Measurements from ENCODE around the gene ROPN1L. TPM values are rescaled to one million over a fixed set of nuclear protein-coding genes. Genes with fewer than 3 reads are reported as not detected.
A peak's percentile ranks its signal among the peaks of the same experiment; 100 is the strongest.

Gene ROPN1L
- total and polyA plus RNA-seq, 2 donors (not counting 1 experiment from before 2014, with no cell fraction given), result 0.91 TPM; not detected in 1

- intact Hi-C loops (cut with micrococcal nuclease), result loop anchor here (2.0 to 5.0 kb wide), 2 partner anchors 57 to 129 kb away; partner anchors contain the start of gene ANKRD33B
- peak overlapping the region; percentile 65 for H3K27ac Mint-ChIP-seq
- no peak overlapping the region for H3K9ac ChIP-seq (ENCODE audit: low read length)
- H3K27me3 ChIP-seq (replicated peaks in 1 of 4; ENCODE audit: control extremely low read depth in 1 of 4, control insufficient read depth in 3 of 4, insufficient read depth in 4 of 4, low read length in 3 of 4), result no peaks in the 10 kb centered on the region
- H3K27ac ChIP-seq (ENCODE audit: low read length in 2 of 2), result peak overlapping the region; percentile 27 to 32
- peak; percentile 94 for ATAC-seq (ENCODE audit: low read depth)
- no peak overlapping the region for H3K4me3 ChIP-seq (ENCODE audit: control extremely low read depth in 1 of 5, extremely low read depth in 1 of 5, insufficient read depth in 1 of 5, low read depth in 2 of 5, low read length in 4 of 5)
- ChIA-PET POLR2A (interaction anchor here (0.7 kb wide), 2 partner anchors 12 to 253 kb away, joined by 4 to 5 read pairs; no protein-coding TSS in a partner anchor), CTCF (interaction anchor here (0.6 to 1.7 kb wide), 2 partner anchors 16 to 197 kb away, joined by 3 to 5 read pairs; no protein-coding TSS in a partner anchor)
- peak; percentile 84 for DNase-seq
- H3K4me3 Mint-ChIP-seq, result no peak overlapping the region
- H3K4me1 ChIP-seq (ENCODE audit: control insufficient read depth in 2 of 2, insufficient read depth in 2 of 2, low read length in 2 of 2), result peaks cover 15 to 16% of the 10 kb centered on the region in 2 donors
- peaks cover 19% of the 10 kb centered on the region for H3K4me1 Mint-ChIP-seq
- H2AFZ ChIP-seq (ENCODE audit: insufficient read depth, low read depth, low read length, poor library complexity, severe bottlenecking), result no peak overlapping the region
- peak overlapping the region; percentile 39 for H3K4me2 ChIP-seq (replicated peaks; ENCODE audit: low read depth, low read length, poor library complexity, severe bottlenecking)
- H3K9me3 Mint-ChIP-seq (ENCODE audit: insufficient read depth), result no peaks in the 10 kb centered on the region
- no peaks in the 10 kb centered on the region for H3K36me3 ChIP-seq (replicated peaks in 1 of 2; ENCODE audit: control extremely low read depth in 1 of 2, control insufficient read depth in 1 of 2, extremely low read depth in 1 of 2, insufficient read depth in 2 of 2, low read length in 1 of 2)
- no peaks in the 10 kb centered on the region for H3K27me3 Mint-ChIP-seq
- H3K9me3 ChIP-seq (ENCODE audit: control extremely low read depth in 1 of 3, control insufficient read depth in 2 of 3, insufficient read depth in 1 of 3, low read length in 2 of 3), result peaks cover 0 to 4% (median 0%) of the 10 kb centered on the region in 3 donors
- H3K79me2 ChIP-seq (ENCODE audit: control insufficient read depth, insufficient read depth, low read length), result no peaks in the 10 kb centered on the region
- no peak for TF ChIP-seq EZH2 (IDR thresholded peaks at IDR 0.05; ENCODE audit: borderline replicate concordance, insufficient read depth, low read depth, low read length, poor library complexity, severe bottlenecking)
- no peak for TF ChIP-seq CTCF (IDR thresholded peaks at IDR 0.05)
- no peaks in the 10 kb centered on the region for H4K20me1 ChIP-seq (ENCODE audit: control insufficient read depth, insufficient read depth, low read length, poor library complexity, severe bottlenecking)
- 33% methylated on average over 2 of the region's 8 CpGs for WGBS (ENCODE audit: insufficient coverage)
Observed at GRCh38 chr5:10505517-10506095, 63.9 kb downstream of the ROPN1L start.

- Mint-ChIP-seq H3K4me1 (peaks cover 19% of the 10 kb centered on the region), H3K27ac (no peak overlapping the region), H3K9me3 (ENCODE audit: insufficient read depth) (no peaks in the 10 kb centered on the region), H3K4me3 (no peak overlapping the region), H3K27me3 (no peaks in the 10 kb centered on the region)
- peaks cover 0 to 4% (median 0%) of the 10 kb centered on the region in 3 donors for H3K9me3 ChIP-seq (ENCODE audit: control extremely low read depth in 1 of 3, control insufficient read depth in 2 of 3, insufficient read depth in 1 of 3, low read length in 2 of 3)
- H3K27me3 ChIP-seq (replicated peaks in 1 of 4; ENCODE audit: control extremely low read depth in 1 of 4, control insufficient read depth in 3 of 4, insufficient read depth in 4 of 4, low read length in 3 of 4), result no peaks in the 10 kb centered on the region
- no peak for DNase-seq
- no peak overlapping the region for H3K27ac ChIP-seq (ENCODE audit: low read length in 2 of 2)
- peaks cover 15 to 16% of the 10 kb centered on the region in 2 donors for H3K4me1 ChIP-seq (ENCODE audit: control insufficient read depth in 2 of 2, insufficient read depth in 2 of 2, low read length in 2 of 2)
- no peak overlapping the region for H2AFZ ChIP-seq (ENCODE audit: insufficient read depth, low read depth, low read length, poor library complexity, severe bottlenecking)
- no peak overlapping the region for H3K4me3 ChIP-seq (ENCODE audit: control extremely low read depth in 1 of 5, extremely low read depth in 1 of 5, insufficient read depth in 1 of 5, low read depth in 2 of 5, low read length in 4 of 5)
- TF ChIP-seq CTCF (IDR thresholded peaks at IDR 0.05) (no peak), EZH2 (IDR thresholded peaks at IDR 0.05; ENCODE audit: borderline replicate concordance, insufficient read depth, low read depth, low read length, poor library complexity, severe bottlenecking) (no peak)
- no peaks in the 10 kb centered on the region for H3K36me3 ChIP-seq (replicated peaks in 1 of 2; ENCODE audit: control extremely low read depth in 1 of 2, control insufficient read depth in 1 of 2, extremely low read depth in 1 of 2, insufficient read depth in 2 of 2, low read length in 1 of 2)
- no peak overlapping the region for H3K9ac ChIP-seq (ENCODE audit: low read length)
- no CpG with 5 or more reads among the region's 3 CpGs for WGBS (ENCODE audit: insufficient coverage)
- CTCF ChIA-PET, result no interaction called here
- H3K4me2 ChIP-seq (replicated peaks; ENCODE audit: low read depth, low read length, poor library complexity, severe bottlenecking), result no peak overlapping the region
- no peaks in the 10 kb centered on the region for H4K20me1 ChIP-seq (ENCODE audit: control insufficient read depth, insufficient read depth, low read length, poor library complexity, severe bottlenecking)
- ATAC-seq (ENCODE audit: low read depth), result no peak
- no peaks in the 10 kb centered on the region for H3K79me2 ChIP-seq (ENCODE audit: control insufficient read depth, insufficient read depth, low read length)
- intact Hi-C loops (cut with micrococcal nuclease), result loop anchor here (5.0 kb wide), 1 partner anchor 56 kb away; the partner anchor contains the start of gene ANKRD33B
- POLR2A ChIA-PET, result no interaction called here
Observed at GRCh38 chr5:10506535-10506934, 64.9 kb downstream of the ROPN1L start.
